ENCODE results near the gene CHST8. TPM values are rescaled to one million over a fixed set of nuclear protein-coding genes. Genes with fewer than 3 reads are reported as not detected.

Gene CHST8
- total and polyA plus RNA-seq, 2 of the 13 experiments (the other 11 are each of a cell fraction or from before 2014, with no cell fraction given), result not detected

DNA sequence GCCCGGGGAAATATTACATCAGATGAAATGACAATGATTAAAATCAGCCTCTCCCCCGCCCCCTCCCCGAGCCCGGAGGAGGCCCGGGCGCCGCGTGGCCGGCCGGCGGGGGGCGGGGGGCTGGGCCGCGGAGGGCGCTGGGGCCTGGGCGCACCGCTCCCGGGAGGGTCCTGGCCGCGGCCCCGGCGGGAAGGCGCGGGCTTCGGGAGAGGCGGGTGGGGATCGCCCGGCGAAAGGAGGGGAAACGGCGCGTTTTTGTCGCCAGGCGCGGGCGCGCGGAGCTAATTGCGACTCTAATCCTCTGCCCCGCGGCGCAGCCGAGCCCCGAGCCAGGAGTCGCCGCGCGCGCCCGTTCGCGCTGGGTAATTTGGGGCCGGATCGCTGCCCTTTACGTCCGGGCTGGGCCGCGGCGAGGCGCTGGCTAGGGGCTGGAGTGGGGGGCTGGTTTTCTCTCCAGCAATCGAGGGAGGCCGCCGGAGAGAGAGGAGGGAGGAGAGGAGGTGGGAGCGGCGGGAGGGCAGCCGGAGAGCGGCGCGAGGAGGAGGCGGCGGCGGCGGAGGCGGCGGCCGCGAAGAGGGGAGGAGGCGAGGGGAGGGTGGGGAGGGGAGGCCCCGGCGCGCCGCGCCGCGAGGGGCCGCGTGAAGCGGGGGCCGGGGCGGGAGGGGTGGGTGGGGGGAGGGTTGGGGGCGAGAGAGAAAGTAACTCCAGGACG is 174.6 kb downstream of the CHST8 start, which contains the start of gene KCTD15 (continued):
- TF ChIP-seq, protein P1, sequence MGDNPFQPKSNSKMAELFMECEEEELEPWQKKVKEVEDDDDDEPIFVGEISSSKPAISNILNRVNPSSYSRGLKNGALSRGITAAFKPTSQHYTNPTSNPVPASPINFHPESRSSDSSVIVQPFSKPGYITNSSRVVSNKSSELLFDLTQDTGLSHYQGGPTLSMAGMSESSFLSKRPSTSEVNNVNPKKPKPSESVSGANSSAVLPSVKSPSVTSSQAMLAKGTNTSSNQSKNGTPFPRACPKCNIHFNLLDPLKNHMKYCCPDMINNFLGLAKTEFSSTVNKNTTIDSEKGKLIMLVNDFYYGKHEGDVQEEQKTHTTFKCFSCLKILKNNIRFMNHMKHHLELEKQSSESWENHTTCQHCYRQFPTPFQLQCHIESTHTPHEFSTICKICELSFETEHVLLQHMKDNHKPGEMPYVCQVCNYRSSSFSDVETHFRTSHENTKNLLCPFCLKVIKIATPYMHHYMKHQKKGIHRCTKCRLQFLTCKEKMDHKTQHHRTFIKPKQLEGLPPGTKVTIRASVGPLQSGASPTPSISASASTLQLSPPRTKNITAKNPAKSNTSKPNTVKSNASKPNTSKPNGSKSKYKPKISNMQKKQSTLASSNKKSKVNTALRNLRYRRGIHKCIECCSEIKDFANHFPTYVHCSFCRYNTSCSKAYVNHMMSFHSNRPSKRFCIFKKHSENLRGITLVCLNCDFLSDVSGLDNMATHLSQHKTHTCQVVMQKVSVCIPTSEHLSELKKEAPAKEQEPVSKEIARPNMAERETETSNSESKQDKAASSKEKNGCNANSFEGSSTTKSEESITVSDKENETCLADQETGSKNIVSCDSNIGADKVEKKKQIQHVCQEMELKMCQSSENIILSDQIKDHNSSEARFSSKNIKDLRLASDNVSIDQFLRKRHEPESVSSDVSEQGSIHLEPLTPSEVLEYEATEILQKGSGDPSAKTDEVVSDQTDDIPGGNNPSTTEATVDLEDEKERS (CRISPR knock-in tag; IDR thresholded peaks at IDR 0.05), result no peak
- TF ChIP-seq AGO2 (optimal IDR thresholded peaks at IDR 0.05; ENCODE audit: low read depth, low read length), result peak; percentile 73
- peak; percentile 67 for TF ChIP-seq PHF8 (CRISPR knock-in tag; IDR thresholded peaks at IDR 0.05)
- 0 out of 2 replicates have a peak, but pooled peaks have one; percentile 2 for TF ChIP-seq ZNF333 (CRISPR knock-in tag; IDR thresholded peaks at IDR 0.05; ENCODE audit: borderline replicate concordance)
- TF ChIP-seq PTBP1 (IDR thresholded peaks at IDR 0.05; ENCODE audit: low read depth, low read length, poor library complexity, severe bottlenecking), result no peak
- peak; percentile 57; the same call in 1 of the 2 replicates for TF ChIP-seq ZC3H4 (CRISPR knock-in tag; IDR thresholded peaks at IDR 0.05; ENCODE audit: borderline replicate concordance)
- no peak for TF ChIP-seq ZNF781 (CRISPR knock-in tag; IDR thresholded peaks at IDR 0.05; ENCODE audit: borderline replicate concordance, not compliant biosample characterization)
- TF ChIP-seq TEAD2 (CRISPR knock-in tag; IDR thresholded peaks at IDR 0.05), result no peak
- 0 out of 2 replicates have a peak, but pooled peaks have one; percentile 7 for TF ChIP-seq ZNF224 (CRISPR knock-in tag; IDR thresholded peaks at IDR 0.05)
- TF ChIP-seq ZZZ3 (CRISPR knock-in tag; IDR thresholded peaks at IDR 0.05; ENCODE audit: borderline replicate concordance), result no peak
- TF ChIP-seq, protein P2, sequence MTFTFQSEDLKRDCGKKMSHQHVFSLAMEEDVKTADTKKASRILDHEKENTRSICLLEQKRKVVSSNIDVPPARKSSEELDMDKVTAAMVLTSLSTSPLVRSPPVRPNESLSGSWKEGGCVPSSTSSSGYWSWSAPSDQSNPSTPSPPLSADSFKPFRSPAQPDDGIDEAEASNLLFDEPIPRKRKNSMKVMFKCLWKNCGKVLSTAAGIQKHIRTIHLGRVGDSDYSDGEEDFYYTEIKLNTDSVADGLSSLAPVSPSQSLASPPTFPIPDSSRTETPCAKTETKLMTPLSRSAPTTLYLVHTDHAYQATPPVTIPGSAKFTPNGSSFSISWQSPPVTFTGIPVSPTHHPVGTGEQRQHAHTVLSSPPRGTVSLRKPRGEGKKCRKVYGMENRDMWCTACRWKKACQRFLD (CRISPR knock-in tag; IDR thresholded peaks at IDR 0.05; ENCODE audit: borderline replicate concordance), result 0 out of 2 replicates have a peak, but pooled peaks have one; percentile 6
- TF ChIP-seq ZNF430 (CRISPR knock-in tag; IDR thresholded peaks at IDR 0.05), result 0 out of 2 replicates have a peak, but pooled peaks have one; percentile 7
- peak; percentile 10 for TF ChIP-seq HNRNPK (IDR thresholded peaks at IDR 0.05; ENCODE audit: low read depth, low read length, poor library complexity, severe bottlenecking)

Measured in HepG2 (cell line).